HCT116 (cell line): ENCODE measurements around the gene RAC2. TPM values are rescaled to one million over a fixed set of nuclear protein-coding genes. Genes with fewer than 3 reads are reported as not detected.

Experiments used
- ATAC-seq: fragments of 200-7000 bp; cut with Tn5 transposase; 2 replicates; pipeline ENCODE4 v1.9.1; 2020; ENCODE audit warnings: mild to moderate bottlenecking, moderate library complexity
- BruUV-seq: library from RNA; stranded (reverse); fragments of 400-500 nt; replicated peaks from 2 replicates; lab custom pipeline; 2021; lab: Mats Ljungman, UMichigan
- CTCF ChIA-PET: fragments of 300-600 bp; sonication (Branson Sonifier 250); formaldehyde crosslinking; loops from one replicate; lab custom pipeline; 2021; ENCODE audit warnings: antibody characterized with exemption; lab: Charles Lee
- POLR2A ChIA-PET: fragments of 300-600, 350-600 bp; sonication (Branson Sonifier 250); formaldehyde crosslinking; loops from one replicate; lab custom pipeline; 2021; ENCODE audit warnings: antibody characterized with exemption; lab: Charles Lee
- RAD21 ChIA-PET, 2 experiments: fragments of 300-600 bp; sonication (Branson Sonifier 250); formaldehyde crosslinking; loops; one replicate each; lab custom pipeline; 2023; ENCODE audit warnings: low total read pairs in 2 of 2; ENCODE audit not compliant: uncharacterized antibody in 2 of 2, unreplicated experiment in 2 of 2, low non-redundant PET in 1 of 2; lab: Charles Lee
- DNase-seq: peaks from one replicate; pipeline ENCODE4 v3.0.0-alpha.2; 2010; ENCODE audit warnings: low read depth, low spot score
- H2AFZ ChIP-seq: fragments of 200-600 bp; shearing (Covaris generic), sonication (generic); 2 replicates; pipeline ENCODE4 v1.6.1; 2017; ENCODE audit warnings: low read depth, mixed run types, mixed read lengths, antibody characterized with exemption, low read length; ENCODE audit not compliant: poor library complexity, severe bottlenecking
- H3K27ac ChIP-seq: 2 replicates; pipeline ENCODE4 v1.5.1; 2012; ENCODE audit warnings: low read depth, low read length
- H3K27me3 ChIP-seq: fragments of 200-600 bp; sonication (generic); 2 replicates; pipeline ENCODE4 v1.6.1; 2016; ENCODE audit warnings: mixed run types, low read length, mixed read lengths; ENCODE audit not compliant: insufficient read depth
- H3K36me3 ChIP-seq, 2 experiments: fragments of 200-500 bp in 1 of 2; fragments of 200-600 bp in 1 of 2; sonication (Bioruptor generic) in 1 of 2; sonication (generic) in 1 of 2; 2 replicates each; pipeline versions ENCODE4 v1.5.1 to v1.6.1; 2014 to 2016; ENCODE audit warnings: low read length in 2 of 2, inconsistent platforms in 1 of 2, mixed read lengths in 1 of 2, mixed run types in 1 of 2; ENCODE audit not compliant: insufficient read depth in 2 of 2, control insufficient read depth in 1 of 2
- H3K4me1 ChIP-seq, 2 experiments: fragments of 200-600 bp in 1 of 2; sonication (generic) in 1 of 2; 2 replicates each; pipeline versions ENCODE4 v1.5.1 to v1.6.1; 2012 to 2017; ENCODE audit warnings: low read length in 2 of 2, inconsistent platforms in 1 of 2, mild to moderate bottlenecking in 1 of 2, mixed read lengths in 1 of 2, mixed run types in 1 of 2, moderate library complexity in 1 of 2; ENCODE audit not compliant: insufficient read depth in 2 of 2, control insufficient read depth in 1 of 2
- H3K4me2 ChIP-seq: fragments of 200-600 bp; sonication (generic); 2 replicates; pipeline ENCODE4 v1.6.1; 2017; ENCODE audit warnings: mixed run types, low read length, mixed read lengths
- H3K4me3 ChIP-seq, 2 experiments: fragments of 200-600 bp in 1 of 2; sonication (generic) in 1 of 2; replicated peaks in 1 of 2; 2 replicates each; pipeline ENCODE4 v1.5.1; 2011 to 2016; ENCODE audit warnings: low read length in 2 of 2, control low read depth in 1 of 2, low read depth in 1 of 2, mild to moderate bottlenecking in 1 of 2, mixed read lengths in 1 of 2, mixed run types in 1 of 2
- H3K79me2 ChIP-seq: fragments of 200-600 bp; sonication (generic); 2 replicates; pipeline ENCODE4 v1.6.1; 2017; ENCODE audit warnings: mild to moderate bottlenecking, mixed run types, low read length, moderate library complexity, mixed read lengths; ENCODE audit not compliant: insufficient read depth
- H3K9ac ChIP-seq: fragments of 200-600 bp; sonication (generic); 2 replicates; pipeline ENCODE4 v1.6.1; 2016; ENCODE audit warnings: low read length, mixed read lengths
- H3K9me2 ChIP-seq: fragments of 200-600 bp; sonication (generic), shearing (Covaris generic); 2 replicates; pipeline ENCODE4 v1.6.1; 2017; ENCODE audit warnings: mixed run types, mild to moderate bottlenecking, moderate library complexity; ENCODE audit not compliant: insufficient read depth
- H3K9me3 ChIP-seq, 2 experiments: fragments of 200-500 bp in 1 of 2; fragments of 200-600 bp in 1 of 2; sonication (Bioruptor generic) in 1 of 2; sonication (generic) in 1 of 2; 2 replicates each; pipeline ENCODE4 v1.6.1; 2014 to 2017; ENCODE audit warnings: low read length in 2 of 2, mixed read lengths in 2 of 2, inconsistent platforms in 1 of 2, low read depth in 1 of 2, mild to moderate bottlenecking in 1 of 2, mixed run types in 1 of 2, moderate library complexity in 1 of 2; ENCODE audit not compliant: control insufficient read depth in 1 of 2, insufficient read depth in 1 of 2
- H4K20me1 ChIP-seq: fragments of 200-600 bp; sonication (generic), shearing (Covaris generic); 2 replicates; pipeline ENCODE4 v1.6.1; 2017; ENCODE audit warnings: mixed run types, mild to moderate bottlenecking, moderate library complexity; ENCODE audit not compliant: insufficient read depth
- CTCF ChIP-seq, 3 experiments: fragments of 200-600 bp in 1 of 3; sonication (generic) in 1 of 3; IDR thresholded peaks in 2 of 3; conservative IDR thresholded peaks in 1 of 3; 2 replicates each; pipeline ENCODE4 v1.5.1; 2012 to 2017; ENCODE audit warnings: low read depth in 2 of 3, low read length in 2 of 3, antibody characterized with exemption in 1 of 3, borderline replicate concordance in 1 of 3, control low read depth in 1 of 3, mild to moderate bottlenecking in 1 of 3, mixed read lengths in 1 of 3, mixed run types in 1 of 3, moderate library complexity in 1 of 3; ENCODE audit not compliant: insufficient read depth in 1 of 3
- ELF1 ChIP-seq: IDR thresholded peaks from 2 replicates; pipeline ENCODE4 v1.6.1; 2012; ENCODE audit warnings: low read depth, borderline replicate concordance
- FOSL1 ChIP-seq: IDR thresholded peaks from 2 replicates; pipeline ENCODE4 v1.6.1; 2012; ENCODE audit warnings: low read depth
- POLR2A ChIP-seq: IDR thresholded peaks from 2 replicates; pipeline ENCODE4 v1.7.0; 2011; ENCODE audit warnings: borderline replicate concordance; ENCODE audit not compliant: insufficient read depth, insufficient read length; ENCODE audit errors: extremely low read depth
- POLR2AphosphoS5 ChIP-seq: IDR thresholded peaks from 2 replicates; pipeline ENCODE4 v1.6.1; 2011; ENCODE audit warnings: mild to moderate bottlenecking, low read depth, low read length, moderate library complexity
- SIN3A ChIP-seq: IDR thresholded peaks from 2 replicates; pipeline ENCODE4 v1.6.1; 2012; ENCODE audit warnings: low read depth
- SP1 ChIP-seq: IDR thresholded peaks from 2 replicates; pipeline ENCODE4 v1.6.1; 2012; ENCODE audit warnings: low read depth
- SRF ChIP-seq: IDR thresholded peaks from 2 replicates; pipeline ENCODE4 v1.6.1; 2012; ENCODE audit warnings: low read depth
- TCF7L2 ChIP-seq: IDR thresholded peaks from 2 replicates; pipeline ENCODE4 v1.7.0; 2011; ENCODE audit warnings: borderline replicate concordance, inconsistent platforms; ENCODE audit not compliant: insufficient read depth, insufficient read length; ENCODE audit errors: extremely low read depth
- YY1 ChIP-seq: IDR thresholded peaks from 2 replicates; pipeline ENCODE4 v1.6.1; 2011; ENCODE audit warnings: low read length, low read depth, moderate library complexity, mild to moderate bottlenecking; ENCODE audit not compliant: insufficient replicate concordance; ENCODE audit errors: extremely low read depth
- intact Hi-C: fragments of 100-400 bp; cut with micrococcal nuclease; formaldehyde crosslinking; loops from 2 replicates; pipeline ENCODE4 v1.10.0; 2022
- total RNA-seq: library from RNA; stranded (reverse); gene quantifications from one replicate; pipeline ENCODE4 v1.2.1, GENCODE V29; 2021; ENCODE audit not compliant: unreplicated experiment

Gene RAC2
- total RNA-seq, 1 experiment from 2014 or later: 62.0 TPM

- RAD21 ChIA-PET: no interaction called here
- DNase-seq: no peak
- intact Hi-C loops: no loop called here
- H3K4me1 ChIP-seq: peaks cover 24 to 36% of the 10 kb centered on the region in 2 experiments
- no peak for TF ChIP-seq SRF
- no peak for TF ChIP-seq POLR2A
- TF ChIP-seq ELF1: no peak
- no peak for TF ChIP-seq YY1
- TF ChIP-seq SP1: no peak
- TF ChIP-seq FOSL1: no peak
- TF ChIP-seq CTCF (IDR thresholded peaks at IDR 0.05 in 2 of 3, conservative IDR thresholded peaks at IDR 0.05 in 1 of 3; ENCODE audit: borderline replicate concordance in 1 of 3, insufficient read depth in 1 of 3, low read depth in 2 of 3, low read length in 2 of 3): no peak
- no peak for TF ChIP-seq TCF7L2
- TF ChIP-seq SIN3A: no peak
- TF ChIP-seq POLR2AphosphoS5: no peak
- H3K9me2 ChIP-seq: no peaks in the 10 kb centered on the region
- no peaks in the 10 kb centered on the region for H3K27me3 ChIP-seq
- POLR2A ChIA-PET: no interaction called here
- H3K4me2 ChIP-seq: no peak overlapping the region
- peaks cover 0 to 5% of the 10 kb centered on the region in 2 experiments; a peak in 1 of 4 replicates for H3K9me3 ChIP-seq
- H3K9ac ChIP-seq: no peak overlapping the region
- no peak overlapping the region for H3K27ac ChIP-seq
- H2AFZ ChIP-seq: no peak overlapping the region
- H4K20me1 ChIP-seq: no peaks in the 10 kb centered on the region
- H3K36me3 ChIP-seq: peaks cover 0 to 7% of the 10 kb centered on the region in 2 experiments; a peak in 1 of 4 replicates
- no peaks in the 10 kb centered on the region for H3K79me2 ChIP-seq
- BruUV-seq: no TSS peak
- no peak overlapping the region for H3K4me3 ChIP-seq
- CTCF ChIA-PET: interaction anchor here (2.5 kb wide), 1 partner anchor 34 kb away, joined by 16 read pairs; no protein-coding TSS in a partner anchor
- no peak for ATAC-seq
These were observed 18.0 kb downstream of the RAC2 start for GRCh38 chr22:37226087-37226486.
